HCT116 (cell line): Measurements from ENCODE around the gene COMMD6. TPM values are rescaled to one million over a fixed set of nuclear protein-coding genes. Genes with fewer than 3 reads are reported as not detected.

Source experiments
- ATAC-seq: fragments of 200-7000 bp; cut with Tn5 transposase; 2 replicates; pipeline ENCODE4 v1.9.1; 2020; ENCODE audit warnings: mild to moderate bottlenecking, moderate library complexity
- BruUV-seq: library from RNA; stranded (reverse); fragments of 400-500 nt; replicated peaks from 2 replicates; lab custom pipeline; 2021; lab: Mats Ljungman, UMichigan
- CTCF ChIA-PET: fragments of 300-600 bp; sonication (Branson Sonifier 250); formaldehyde crosslinking; loops from one replicate; lab custom pipeline; 2021; ENCODE audit warnings: antibody characterized with exemption; lab: Charles Lee
- POLR2A ChIA-PET: fragments of 300-600, 350-600 bp; sonication (Branson Sonifier 250); formaldehyde crosslinking; loops from one replicate; lab custom pipeline; 2021; ENCODE audit warnings: antibody characterized with exemption; lab: Charles Lee
- RAD21 ChIA-PET, 2 experiments: fragments of 300-600 bp; sonication (Branson Sonifier 250); formaldehyde crosslinking; loops; one replicate each; lab custom pipeline; 2023; ENCODE audit warnings: low total read pairs in 2 of 2; ENCODE audit not compliant: uncharacterized antibody in 2 of 2, unreplicated experiment in 2 of 2, low non-redundant PET in 1 of 2; lab: Charles Lee
- DNase-seq: peaks from one replicate; pipeline ENCODE4 v3.0.0-alpha.2; 2010; ENCODE audit warnings: low read depth, low spot score
- H2AFZ ChIP-seq: fragments of 200-600 bp; shearing (Covaris generic), sonication (generic); 2 replicates; pipeline ENCODE4 v1.6.1; 2017; ENCODE audit warnings: low read depth, mixed run types, mixed read lengths, antibody characterized with exemption, low read length; ENCODE audit not compliant: poor library complexity, severe bottlenecking
- H3K27ac ChIP-seq: 2 replicates; pipeline ENCODE4 v1.5.1; 2012; ENCODE audit warnings: low read depth, low read length
- H3K27me3 ChIP-seq: fragments of 200-600 bp; sonication (generic); 2 replicates; pipeline ENCODE4 v1.6.1; 2016; ENCODE audit warnings: mixed run types, low read length, mixed read lengths; ENCODE audit not compliant: insufficient read depth
- H3K36me3 ChIP-seq, 2 experiments: fragments of 200-500 bp in 1 of 2; fragments of 200-600 bp in 1 of 2; sonication (Bioruptor generic) in 1 of 2; sonication (generic) in 1 of 2; 2 replicates each; pipeline versions ENCODE4 v1.5.1 to v1.6.1; 2014 to 2016; ENCODE audit warnings: low read length in 2 of 2, inconsistent platforms in 1 of 2, mixed read lengths in 1 of 2, mixed run types in 1 of 2; ENCODE audit not compliant: insufficient read depth in 2 of 2, control insufficient read depth in 1 of 2
- H3K4me1 ChIP-seq, 2 experiments: fragments of 200-600 bp in 1 of 2; sonication (generic) in 1 of 2; 2 replicates each; pipeline versions ENCODE4 v1.5.1 to v1.6.1; 2012 to 2017; ENCODE audit warnings: low read length in 2 of 2, inconsistent platforms in 1 of 2, mild to moderate bottlenecking in 1 of 2, mixed read lengths in 1 of 2, mixed run types in 1 of 2, moderate library complexity in 1 of 2; ENCODE audit not compliant: insufficient read depth in 2 of 2, control insufficient read depth in 1 of 2
- H3K4me2 ChIP-seq: fragments of 200-600 bp; sonication (generic); 2 replicates; pipeline ENCODE4 v1.6.1; 2017; ENCODE audit warnings: mixed run types, low read length, mixed read lengths
- H3K4me3 ChIP-seq, 2 experiments: fragments of 200-600 bp in 1 of 2; sonication (generic) in 1 of 2; replicated peaks in 1 of 2; 2 replicates each; pipeline ENCODE4 v1.5.1; 2011 to 2016; ENCODE audit warnings: low read length in 2 of 2, control low read depth in 1 of 2, low read depth in 1 of 2, mild to moderate bottlenecking in 1 of 2, mixed read lengths in 1 of 2, mixed run types in 1 of 2
- H3K79me2 ChIP-seq: fragments of 200-600 bp; sonication (generic); 2 replicates; pipeline ENCODE4 v1.6.1; 2017; ENCODE audit warnings: mild to moderate bottlenecking, mixed run types, low read length, moderate library complexity, mixed read lengths; ENCODE audit not compliant: insufficient read depth
- H3K9ac ChIP-seq: fragments of 200-600 bp; sonication (generic); 2 replicates; pipeline ENCODE4 v1.6.1; 2016; ENCODE audit warnings: low read length, mixed read lengths
- H3K9me2 ChIP-seq: fragments of 200-600 bp; sonication (generic), shearing (Covaris generic); 2 replicates; pipeline ENCODE4 v1.6.1; 2017; ENCODE audit warnings: mixed run types, mild to moderate bottlenecking, moderate library complexity; ENCODE audit not compliant: insufficient read depth
- H3K9me3 ChIP-seq, 2 experiments: fragments of 200-500 bp in 1 of 2; fragments of 200-600 bp in 1 of 2; sonication (Bioruptor generic) in 1 of 2; sonication (generic) in 1 of 2; 2 replicates each; pipeline ENCODE4 v1.6.1; 2014 to 2017; ENCODE audit warnings: low read length in 2 of 2, mixed read lengths in 2 of 2, inconsistent platforms in 1 of 2, low read depth in 1 of 2, mild to moderate bottlenecking in 1 of 2, mixed run types in 1 of 2, moderate library complexity in 1 of 2; ENCODE audit not compliant: control insufficient read depth in 1 of 2, insufficient read depth in 1 of 2
- H4K20me1 ChIP-seq: fragments of 200-600 bp; sonication (generic), shearing (Covaris generic); 2 replicates; pipeline ENCODE4 v1.6.1; 2017; ENCODE audit warnings: mixed run types, mild to moderate bottlenecking, moderate library complexity; ENCODE audit not compliant: insufficient read depth
- EGR1 ChIP-seq: IDR thresholded peaks from 2 replicates; pipeline ENCODE4 v1.6.1; 2012; ENCODE audit warnings: low read depth
- intact Hi-C: fragments of 100-400 bp; cut with micrococcal nuclease; formaldehyde crosslinking; loops from 2 replicates; pipeline ENCODE4 v1.10.0; 2022
- total RNA-seq: library from RNA; stranded (reverse); gene quantifications from one replicate; pipeline ENCODE4 v1.2.1, GENCODE V29; 2021; ENCODE audit not compliant: unreplicated experiment
- TF ChIP-seq, protein P1 (sequence below), 3 experiments: fragments of 200-600 bp in 1 of 3; sonication (generic) in 1 of 3; IDR thresholded peaks in 2 of 3; conservative IDR thresholded peaks in 1 of 3; 2 replicates each; pipeline ENCODE4 v1.5.1; 2012 to 2017; ENCODE audit warnings: low read depth in 2 of 3, low read length in 2 of 3, antibody characterized with exemption in 1 of 3, borderline replicate concordance in 1 of 3, control low read depth in 1 of 3, mild to moderate bottlenecking in 1 of 3, mixed read lengths in 1 of 3, mixed run types in 1 of 3, moderate library complexity in 1 of 3; ENCODE audit not compliant: insufficient read depth in 1 of 3

Gene COMMD6
- total RNA-seq, 1 experiment from 2014 or later: 108 TPM

DNA sequence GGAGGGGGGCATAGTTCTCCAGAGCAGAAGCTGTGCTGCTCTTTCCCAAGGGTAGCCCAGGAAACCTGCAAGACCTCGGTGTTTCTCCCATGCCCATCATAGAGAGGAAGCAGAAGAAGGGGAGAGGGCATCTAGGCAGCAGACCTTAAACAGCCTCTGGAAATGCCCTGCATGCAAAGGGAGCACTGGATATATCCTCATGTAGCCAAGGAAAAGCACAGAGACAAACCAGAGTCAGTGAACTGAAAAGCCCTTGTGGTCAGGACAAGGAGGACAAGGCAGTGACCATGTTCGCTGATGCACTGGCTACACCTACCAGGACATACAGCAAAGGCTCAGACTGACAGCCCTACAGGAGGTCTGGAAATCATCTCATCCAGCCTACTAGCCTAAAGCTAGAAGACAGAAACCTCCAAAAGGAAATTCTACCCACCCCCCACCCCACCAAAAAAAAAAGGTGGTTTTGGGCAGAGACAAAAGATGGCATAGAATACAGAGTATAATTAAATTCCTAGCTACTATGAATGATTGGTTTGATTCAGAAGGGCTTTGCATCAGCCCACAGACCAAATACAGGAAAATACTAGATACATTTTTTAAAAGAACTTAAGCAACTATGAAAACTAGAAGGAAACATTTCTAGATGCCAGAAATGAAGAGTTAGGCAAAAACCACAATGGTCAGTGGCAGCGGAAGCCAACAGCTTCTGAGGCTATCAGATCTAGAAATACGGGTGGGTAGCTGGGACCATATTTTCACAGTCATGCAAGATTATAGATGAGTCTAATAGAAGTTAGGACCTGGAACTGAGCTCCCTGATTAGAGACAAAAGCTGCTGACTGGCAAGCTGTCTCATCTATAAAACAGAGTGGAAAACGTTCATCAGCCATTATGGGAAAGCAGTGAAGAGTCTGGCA lies 51.2 kb downstream of the COMMD6 start:
- CTCF ChIA-PET: interaction anchor here (0.7 kb wide), 1 partner anchor 156 kb away, joined by 3 read pairs; no protein-coding TSS in a partner anchor
- Histone ChIP-seq H3K9ac (peak overlapping the region; percentile 33), H2AFZ (peak overlapping the region; percentile 24), H4K20me1 (no peaks in the 10 kb centered on the region), H3K9me2 (no peaks in the 10 kb centered on the region), H3K27ac (peak overlapping the region; percentile 50), H3K4me1 (peaks cover 16 to 31% of the 10 kb centered on the region in 2 experiments), H3K36me3 (no peaks in the 10 kb centered on the region), H3K79me2 (no peaks in the 10 kb centered on the region; the same call in 1 of the 2 replicates), H3K27me3 (no peaks in the 10 kb centered on the region), H3K9me3 (no peaks in the 10 kb centered on the region), H3K4me3 (0 out of 4 replicates have a peak overlapping the region, but pooled peaks of 1 of the 2 experiments have one; percentile 12), H3K4me2 (peak overlapping the region; percentile 48)
- DNase-seq (no peak), ATAC-seq (peak; percentile 16)
- POLR2A ChIA-PET: interaction anchor here (0.6 kb wide), 1 partner anchor 23 kb away, joined by 5 read pairs; no protein-coding TSS in a partner anchor
- BruUV-seq: no TSS peak
- intact Hi-C loops: no loop called here
- RAD21 ChIA-PET: no interaction called here
- TF ChIP-seq EGR1: no peak
- TF ChIP-seq, protein P1, sequence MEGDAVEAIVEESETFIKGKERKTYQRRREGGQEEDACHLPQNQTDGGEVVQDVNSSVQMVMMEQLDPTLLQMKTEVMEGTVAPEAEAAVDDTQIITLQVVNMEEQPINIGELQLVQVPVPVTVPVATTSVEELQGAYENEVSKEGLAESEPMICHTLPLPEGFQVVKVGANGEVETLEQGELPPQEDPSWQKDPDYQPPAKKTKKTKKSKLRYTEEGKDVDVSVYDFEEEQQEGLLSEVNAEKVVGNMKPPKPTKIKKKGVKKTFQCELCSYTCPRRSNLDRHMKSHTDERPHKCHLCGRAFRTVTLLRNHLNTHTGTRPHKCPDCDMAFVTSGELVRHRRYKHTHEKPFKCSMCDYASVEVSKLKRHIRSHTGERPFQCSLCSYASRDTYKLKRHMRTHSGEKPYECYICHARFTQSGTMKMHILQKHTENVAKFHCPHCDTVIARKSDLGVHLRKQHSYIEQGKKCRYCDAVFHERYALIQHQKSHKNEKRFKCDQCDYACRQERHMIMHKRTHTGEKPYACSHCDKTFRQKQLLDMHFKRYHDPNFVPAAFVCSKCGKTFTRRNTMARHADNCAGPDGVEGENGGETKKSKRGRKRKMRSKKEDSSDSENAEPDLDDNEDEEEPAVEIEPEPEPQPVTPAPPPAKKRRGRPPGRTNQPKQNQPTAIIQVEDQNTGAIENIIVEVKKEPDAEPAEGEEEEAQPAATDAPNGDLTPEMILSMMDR (IDR thresholded peaks at IDR 0.05 in 2 of 3, conservative IDR thresholded peaks at IDR 0.05 in 1 of 3; ENCODE audit: borderline replicate concordance in 1 of 3, insufficient read depth in 1 of 3, low read depth in 2 of 3, low read length in 2 of 3): peak in 1 of 3 experiments; percentile 16; a peak in 1 of 6 replicates
